ENCODE data around the gene TMEM248. TPM values are rescaled to one million over a fixed set of nuclear protein-coding genes. Genes with fewer than 3 reads are reported as not detected.

The TMEM248 gene
- total RNA-seq, 4 donors from 2014 or later, result 95.9 to 595 (median 166) TPM

DNA sequence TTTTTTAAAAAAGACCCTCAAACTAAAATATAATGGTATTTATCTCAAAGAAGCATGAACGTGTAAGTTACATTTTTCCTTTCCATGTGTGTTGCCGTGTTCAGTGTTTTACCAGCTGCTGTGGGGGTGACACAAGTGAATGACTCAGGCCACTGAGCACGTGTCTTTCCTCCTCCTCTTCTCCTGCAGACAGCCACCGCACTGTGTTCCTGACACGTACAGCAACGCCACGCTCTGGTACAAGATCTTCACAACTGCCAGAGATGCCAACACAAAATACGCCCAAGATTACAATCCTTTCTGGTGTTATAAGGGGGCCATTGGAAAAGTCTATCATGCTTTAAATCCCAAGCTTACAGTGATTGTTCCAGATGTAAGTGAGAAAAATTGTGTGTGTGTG, 29.7 kb downstream of the TMEM248 start:
- Histone ChIP-seq H3K27me3 (no peaks in the 10 kb centered on the region), H3K36me3 (peaks cover 0 to 60% (median 19%) of the 10 kb centered on the region in 4 donors), H3K9me3 (no peaks in the 10 kb centered on the region), H3K4me3 (no peak overlapping the region), H3K4me1 (peaks cover 0 to 19% (median 11%) of the 10 kb centered on the region in 4 donors), H3K27ac (no peak overlapping the region)
- in situ Hi-C loops (cut with MboI; ENCODE audit: low pct_ligation_motif_present in 1 of 4, low pct_unique_long_range_greater_than_20kb in 1 of 4, low sequenced_read_pairs in 3 of 4), result no loop called here
- intact Hi-C loops (cut with DNase I; ENCODE audit: low total_unique reads), result no loop called here
- WGBS, 2 donors (ENCODE audit: low coverage in 1 of 2), result 80 to 90% methylated on average over 2 to 8 of the region's 8 CpGs
- no peak for TF ChIP-seq POLR2AphosphoS5 (IDR thresholded peaks at IDR 0.05)
- no peak for TF ChIP-seq EP300 (IDR thresholded peaks at IDR 0.05; ENCODE audit: low read depth)
- TF ChIP-seq POLR2A (IDR thresholded peaks at IDR 0.05), result no peak
- TF ChIP-seq, protein P1, sequence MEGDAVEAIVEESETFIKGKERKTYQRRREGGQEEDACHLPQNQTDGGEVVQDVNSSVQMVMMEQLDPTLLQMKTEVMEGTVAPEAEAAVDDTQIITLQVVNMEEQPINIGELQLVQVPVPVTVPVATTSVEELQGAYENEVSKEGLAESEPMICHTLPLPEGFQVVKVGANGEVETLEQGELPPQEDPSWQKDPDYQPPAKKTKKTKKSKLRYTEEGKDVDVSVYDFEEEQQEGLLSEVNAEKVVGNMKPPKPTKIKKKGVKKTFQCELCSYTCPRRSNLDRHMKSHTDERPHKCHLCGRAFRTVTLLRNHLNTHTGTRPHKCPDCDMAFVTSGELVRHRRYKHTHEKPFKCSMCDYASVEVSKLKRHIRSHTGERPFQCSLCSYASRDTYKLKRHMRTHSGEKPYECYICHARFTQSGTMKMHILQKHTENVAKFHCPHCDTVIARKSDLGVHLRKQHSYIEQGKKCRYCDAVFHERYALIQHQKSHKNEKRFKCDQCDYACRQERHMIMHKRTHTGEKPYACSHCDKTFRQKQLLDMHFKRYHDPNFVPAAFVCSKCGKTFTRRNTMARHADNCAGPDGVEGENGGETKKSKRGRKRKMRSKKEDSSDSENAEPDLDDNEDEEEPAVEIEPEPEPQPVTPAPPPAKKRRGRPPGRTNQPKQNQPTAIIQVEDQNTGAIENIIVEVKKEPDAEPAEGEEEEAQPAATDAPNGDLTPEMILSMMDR (IDR thresholded peaks at IDR 0.05), result no peak
- no peak for DNase-seq

DNA sequence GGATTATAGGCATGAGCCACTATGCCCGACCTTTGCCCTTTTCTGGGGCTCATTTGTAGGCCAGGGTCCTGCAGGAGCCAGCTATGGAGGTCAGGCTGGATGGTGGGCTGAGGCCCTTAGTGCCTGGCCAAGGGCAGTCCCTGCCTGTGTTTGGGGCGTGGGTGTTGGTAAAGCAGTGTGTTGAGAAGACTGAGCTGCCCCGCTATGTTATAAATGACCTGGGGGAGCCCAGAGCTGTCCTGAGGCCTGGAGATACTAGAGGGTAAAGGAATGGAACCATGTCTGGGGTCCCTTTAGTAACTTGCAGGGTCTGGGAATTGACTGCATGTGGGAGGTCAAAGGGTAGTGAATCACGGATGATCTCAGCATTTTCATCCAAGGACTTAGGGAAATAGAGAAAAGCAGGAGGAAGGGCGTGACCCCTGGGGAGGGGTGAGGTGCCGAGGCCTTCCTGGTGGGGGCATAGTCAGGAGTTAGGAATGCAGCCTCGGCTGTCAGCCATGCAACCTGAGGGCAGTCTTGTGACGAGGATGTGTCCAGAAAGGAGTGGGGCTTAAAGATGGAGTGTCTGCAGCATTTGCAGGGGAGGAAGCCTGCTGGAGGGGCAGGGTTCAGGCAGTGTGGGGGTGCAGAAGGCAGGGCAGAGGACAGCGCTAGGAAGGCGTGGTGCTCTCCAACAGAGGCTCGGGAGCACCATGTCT, 31.5 kb downstream of the TMEM248 start:
- peaks cover 0 to 4% (median 1%) of the 10 kb centered on the region in 4 donors for H3K4me1 ChIP-seq
- in situ Hi-C loops (cut with MboI; ENCODE audit: low pct_ligation_motif_present in 1 of 4, low pct_unique_long_range_greater_than_20kb in 1 of 4, low sequenced_read_pairs in 3 of 4), result no loop called here
- intact Hi-C loops (cut with DNase I; ENCODE audit: low total_unique reads), result no loop called here
- peaks cover 0 to 64% (median 23%) of the 10 kb centered on the region in 4 donors for H3K36me3 ChIP-seq
- peak; percentile 26 for DNase-seq
- WGBS, 2 donors (ENCODE audit: low coverage in 1 of 2), result 47 to 72% methylated on average over 7 to 11 of the region's 11 CpGs
- no peak overlapping the region for H3K4me3 ChIP-seq
- no peaks in the 10 kb centered on the region for H3K9me3 ChIP-seq
- TF ChIP-seq, protein P1 (IDR thresholded peaks at IDR 0.05), result no peak
- TF ChIP-seq POLR2A (IDR thresholded peaks at IDR 0.05) (no peak), POLR2AphosphoS5 (IDR thresholded peaks at IDR 0.05) (no peak), EP300 (IDR thresholded peaks at IDR 0.05; ENCODE audit: low read depth) (no peak)
- H3K27me3 ChIP-seq, result no peaks in the 10 kb centered on the region
- peak overlapping the region in 2 of 4 donors; percentile 11 to 56 for H3K27ac ChIP-seq

- intact Hi-C loops (cut with DNase I; ENCODE audit: low total_unique reads), result no loop called here
- DNase-seq, result no peak
- in situ Hi-C loops (cut with MboI; ENCODE audit: low pct_ligation_motif_present in 1 of 4, low pct_unique_long_range_greater_than_20kb in 1 of 4, low sequenced_read_pairs in 3 of 4), result no loop called here
- Histone ChIP-seq H3K9me3 (no peaks in the 10 kb centered on the region), H3K36me3 (peaks cover 0 to 68% (median 23%) of the 10 kb centered on the region in 4 donors), H3K4me3 (no peak overlapping the region), H3K27me3 (no peaks in the 10 kb centered on the region), H3K27ac (no peak overlapping the region), H3K4me1 (no peaks in the 10 kb centered on the region)
- no peak for TF ChIP-seq POLR2A (IDR thresholded peaks at IDR 0.05)
- TF ChIP-seq, protein P1 (IDR thresholded peaks at IDR 0.05), result no peak
- no peak for TF ChIP-seq EP300 (IDR thresholded peaks at IDR 0.05; ENCODE audit: low read depth)
- TF ChIP-seq POLR2AphosphoS5 (IDR thresholded peaks at IDR 0.05), result no peak
- 90 to 100% methylated on average over 3 to 5 of the region's 5 CpGs for WGBS, 2 donors (ENCODE audit: low coverage in 1 of 2)
These were observed 32.0 kb downstream of the TMEM248 start for GRCh38 chr7:66953044-66953427.

DNA sequence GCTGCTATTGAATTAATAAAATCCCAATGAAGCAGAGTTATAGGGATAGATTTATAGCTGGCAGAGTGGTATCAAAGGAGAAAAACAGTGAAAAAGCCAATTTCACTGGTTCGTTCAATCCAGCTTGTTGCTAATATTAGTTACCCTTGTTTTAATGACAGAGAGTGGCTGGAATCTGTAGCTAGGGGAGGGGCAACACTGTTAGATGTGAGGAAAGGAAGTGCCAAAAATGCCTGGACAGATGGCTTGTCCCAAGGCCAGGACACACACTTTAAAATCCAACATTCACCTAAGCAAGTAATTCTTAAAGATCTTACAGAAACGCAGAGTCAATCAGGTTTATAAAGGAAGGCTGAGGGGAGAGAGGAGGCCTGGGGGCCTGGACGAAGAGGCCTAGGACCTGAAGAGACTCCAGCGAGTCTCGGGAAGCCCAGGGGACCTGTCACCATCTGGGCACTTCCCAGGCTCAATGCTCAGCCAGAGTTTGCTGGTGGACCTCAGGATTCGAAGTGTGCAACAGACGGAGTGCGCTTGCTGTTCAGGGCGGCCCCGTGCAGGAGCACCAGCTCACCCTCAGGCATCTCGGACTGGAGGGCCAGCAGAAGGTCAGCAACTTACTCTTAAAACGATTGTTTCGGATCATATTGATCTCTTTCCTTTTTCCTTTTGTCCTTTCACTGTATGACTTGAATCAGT, 36.7 kb downstream of the TMEM248 start:
- Histone ChIP-seq H3K9me3 (no peaks in the 10 kb centered on the region), H3K4me3 (no peak overlapping the region), H3K27ac (no peak overlapping the region), H3K36me3 (peaks cover 0 to 38% (median 12%) of the 10 kb centered on the region in 4 donors), H3K27me3 (no peaks in the 10 kb centered on the region), H3K4me1 (peaks cover 0 to 13% (median 0%) of the 10 kb centered on the region in 4 donors)
- 90 to 91% methylated on average over 7 to 13 of the region's 13 CpGs for WGBS, 2 donors (ENCODE audit: low coverage in 1 of 2)
- intact Hi-C loops (cut with DNase I; ENCODE audit: low total_unique reads) (no loop called here), in situ Hi-C loops (cut with MboI; ENCODE audit: low pct_ligation_motif_present in 1 of 4, low pct_unique_long_range_greater_than_20kb in 1 of 4, low sequenced_read_pairs in 3 of 4) (no loop called here)
- TF ChIP-seq, protein P1 (IDR thresholded peaks at IDR 0.05), result no peak
- no peak for TF ChIP-seq POLR2A (IDR thresholded peaks at IDR 0.05)
- TF ChIP-seq EP300 (IDR thresholded peaks at IDR 0.05; ENCODE audit: low read depth), result no peak
- TF ChIP-seq POLR2AphosphoS5 (IDR thresholded peaks at IDR 0.05), result no peak
- no peak for DNase-seq
